Trophoblast cell (in vitro differentiated cells and primary cell): Measurements from ENCODE around the gene DPM3.

ENCODE experiments used
- DNase-seq, 2 donors: peaks; one replicate each; pipeline ENCODE4 v3.0.0-alpha.2; 2016
- H2AFZ ChIP-seq: 2 replicates; pipeline ENCODE4 v1.6.1; 2013; ENCODE audit warnings: low read length, moderate library complexity, mild to moderate bottlenecking; ENCODE audit not compliant: insufficient read depth, poor library complexity
- H2AK5ac ChIP-seq: 2 replicates; pipeline ENCODE4 v1.6.1; 2013; ENCODE audit warnings: mild to moderate bottlenecking, low read length
- H2BK120ac ChIP-seq: 2 replicates; pipeline ENCODE4 v1.6.1; 2013; ENCODE audit warnings: low read length, mild to moderate bottlenecking, moderate library complexity; ENCODE audit not compliant: insufficient read depth, poor library complexity
- H2BK12ac ChIP-seq: 2 replicates; pipeline ENCODE4 v1.6.1; 2013; ENCODE audit warnings: mild to moderate bottlenecking, low read length, moderate library complexity
- H2BK5ac ChIP-seq: 2 replicates; pipeline ENCODE4 v1.6.1; 2013; ENCODE audit warnings: low read length, low read depth, moderate library complexity, mild to moderate bottlenecking; ENCODE audit not compliant: poor library complexity
- H3K14ac ChIP-seq: 2 replicates; pipeline ENCODE4 v1.6.1; 2013; ENCODE audit warnings: mild to moderate bottlenecking, low read length
- H3K18ac ChIP-seq: 2 replicates; pipeline ENCODE4 v1.6.1; 2013; ENCODE audit warnings: mild to moderate bottlenecking, low read length
- H3K23ac ChIP-seq: 2 replicates; pipeline ENCODE4 v1.6.1; 2013; ENCODE audit warnings: low read length
- H3K27ac ChIP-seq: 2 replicates; pipeline ENCODE4 v1.5.1; 2013; ENCODE audit warnings: low read depth, mild to moderate bottlenecking, inconsistent platforms, low read length, moderate library complexity
- H3K27me3 ChIP-seq: 2 replicates; pipeline ENCODE4 v1.6.1; 2013; ENCODE audit warnings: inconsistent platforms, mild to moderate bottlenecking, low read length, moderate library complexity; ENCODE audit not compliant: insufficient read depth
- H3K36me3 ChIP-seq, 2 experiments: 1 replicate in 1 of 2; 2 replicates in 1 of 2; pipeline ENCODE4 v1.6.1; 2013; ENCODE audit warnings: low read length in 2 of 2, mild to moderate bottlenecking in 2 of 2, moderate library complexity in 1 of 2; ENCODE audit not compliant: insufficient read depth in 2 of 2, control insufficient read depth in 1 of 2
- H3K4ac ChIP-seq: 2 replicates; pipeline ENCODE4 v1.6.1; 2013; ENCODE audit warnings: low read depth, mild to moderate bottlenecking, low read length, moderate library complexity
- H3K4me1 ChIP-seq, 2 experiments: 1 replicate in 1 of 2; 2 replicates in 1 of 2; pipeline ENCODE4 v1.6.1; 2013; ENCODE audit warnings: low read length in 2 of 2, mild to moderate bottlenecking in 2 of 2, moderate library complexity in 1 of 2; ENCODE audit not compliant: insufficient read depth in 2 of 2, control insufficient read depth in 1 of 2
- H3K4me2 ChIP-seq: 2 replicates; pipeline ENCODE4 v1.6.1; 2013; ENCODE audit warnings: inconsistent platforms, mild to moderate bottlenecking, low read length, moderate library complexity
- H3K4me3 ChIP-seq: 2 replicates; pipeline ENCODE4 v1.5.1; 2013; ENCODE audit warnings: mild to moderate bottlenecking, low read depth, low read length, inconsistent platforms
- H3K79me1 ChIP-seq: one replicate; pipeline ENCODE4 v1.6.1; 2013; ENCODE audit warnings: low read length
- H3K79me2 ChIP-seq: 2 replicates; pipeline ENCODE4 v1.6.1; 2013; ENCODE audit warnings: low read length, mild to moderate bottlenecking; ENCODE audit not compliant: control insufficient read depth, insufficient read depth, poor library complexity
- H3K9ac ChIP-seq: 2 replicates; pipeline ENCODE4 v1.6.1; 2013; ENCODE audit warnings: mild to moderate bottlenecking, low read length
- H3K9me3 ChIP-seq: 2 replicates; pipeline ENCODE4 v1.6.1; 2013; ENCODE audit warnings: low read depth, mild to moderate bottlenecking, control low read depth, inconsistent platforms, low read length; ENCODE audit not compliant: insufficient read depth
- H4K12ac ChIP-seq: 2 replicates; pipeline ENCODE4 v1.6.1; 2013; ENCODE audit warnings: low read depth, mild to moderate bottlenecking, low read length, moderate library complexity
- H4K8ac ChIP-seq: 2 replicates; pipeline ENCODE4 v1.6.1; 2013; ENCODE audit warnings: low read depth, mild to moderate bottlenecking, low read length, moderate library complexity
- H4K91ac ChIP-seq: one replicate; pipeline ENCODE4 v1.6.1; 2013; ENCODE audit warnings: low read depth, mild to moderate bottlenecking, low read length, moderate library complexity
- WGBS: extraction: QIAGEN DNeasy Blood & Tissue Kit; methylation state at CpG from one replicate; pipeline ENCODE4 v1.1.7; 2013; ENCODE audit warnings: missing lambda C conversion rate; ENCODE audit not compliant: insufficient read length, insufficient coverage; ENCODE audit errors: extremely low coverage; 5-methylcytosine and 5-hydroxymethylcytosine counted together

The DPM3 gene

GRCh38 chr1:155173478-155174323, 33.4 kb upstream of the DPM3 start, which contains the start of gene TRIM46:
Gene TRIM46, plus strand, starts transcription at chr1:155173849. Its CDS starts 118 bp downstream, at chr1:155173967.
- H3K27ac ChIP-seq, result peak within 1 kb of the TSS; percentile 52
- H3K79me2 ChIP-seq, result peaks cover 5% of the 10 kb centered on the region
- peak within 1 kb of the TSS; percentile 87 for H3K4me3 ChIP-seq
- no peak within 1 kb of the TSS for H2BK12ac ChIP-seq
- no peaks in the 10 kb centered on the region for H3K27me3 ChIP-seq
- peaks cover 8 to 14% of the 10 kb centered on the region in 2 experiments for H3K36me3 ChIP-seq
- WGBS, result no CpG with 5 or more reads among the region's 38 CpGs
- H2BK5ac ChIP-seq, result peak within 1 kb of the TSS; percentile 29
- peak within 1 kb of the TSS; percentile 75 for H4K8ac ChIP-seq
- H2BK120ac ChIP-seq, result peak within 1 kb of the TSS; percentile 20
- peak within 1 kb of the TSS; percentile 56 for H2AFZ ChIP-seq
- peaks cover 5% of the 10 kb centered on the region for H3K79me1 ChIP-seq
- peak within 1 kb of the TSS; percentile 30 for H3K18ac ChIP-seq
- H2AK5ac ChIP-seq, result no peak within 1 kb of the TSS
- H3K9ac ChIP-seq, result peak within 1 kb of the TSS; percentile 92
- peak within 1 kb of the TSS; percentile 71 for H4K12ac ChIP-seq
- H3K4me1 ChIP-seq, result peaks cover 9 to 16% of the 10 kb centered on the region in 2 experiments
- H4K91ac ChIP-seq, result peak within 1 kb of the TSS; percentile 72
- H3K9me3 ChIP-seq, result no peaks in the 10 kb centered on the region
- DNase-seq, result no peak
- peak within 1 kb of the TSS; percentile 67 for H3K4me2 ChIP-seq
- peak within 1 kb of the TSS; percentile 59 for H3K4ac ChIP-seq
- peak within 1 kb of the TSS; percentile 47 for H3K14ac ChIP-seq
- no peak within 1 kb of the TSS for H3K23ac ChIP-seq

- no CpG with 5 or more reads among the region's 57 CpGs for whole genome bisulfite sequencing
- H3K4me3 ChIP-seq, result peak within 1 kb of the TSS; percentile 87
- no peaks in the 10 kb centered on the region for H3K9me3 ChIP-seq
- peak within 1 kb of the TSS; percentile 56 for H2AFZ ChIP-seq
- H2BK120ac ChIP-seq, result peak within 1 kb of the TSS; percentile 20
- H2BK5ac ChIP-seq, result peak within 1 kb of the TSS; percentile 29
- H3K4me2 ChIP-seq, result peak within 1 kb of the TSS; percentile 67
- peak within 1 kb of the TSS; percentile 72 for H4K91ac ChIP-seq
- H3K27ac ChIP-seq, result peak within 1 kb of the TSS; percentile 52
- peak within 1 kb of the TSS; percentile 71 for H4K12ac ChIP-seq
- H3K27me3 ChIP-seq, result no peaks in the 10 kb centered on the region
- peak; percentile 93 to 98 for DNase-seq
- H3K36me3 ChIP-seq, result peaks cover 8 to 14% of the 10 kb centered on the region in 2 experiments
- peak within 1 kb of the TSS; percentile 92 for H3K9ac ChIP-seq
- H3K18ac ChIP-seq, result peak within 1 kb of the TSS; percentile 30
- H3K79me1 ChIP-seq, result peaks cover 5% of the 10 kb centered on the region
- H2BK12ac ChIP-seq, result no peak within 1 kb of the TSS
- H2AK5ac ChIP-seq, result no peak within 1 kb of the TSS
- peaks cover 5% of the 10 kb centered on the region for H3K79me2 ChIP-seq
- peaks cover 9 to 16% of the 10 kb centered on the region in 2 experiments for H3K4me1 ChIP-seq
- H3K14ac ChIP-seq, result peak within 1 kb of the TSS; percentile 47
- no peak within 1 kb of the TSS for H3K23ac ChIP-seq
- H3K4ac ChIP-seq, result peak within 1 kb of the TSS; percentile 59
- H4K8ac ChIP-seq, result peak within 1 kb of the TSS; percentile 75
These were observed 32.6 kb upstream of the DPM3 start, which contains the start of gene KRTCAP2 for GRCh38 chr1:155172732-155173477. Gene KRTCAP2, minus strand, starts transcription at chr1:155173304. Its CDS starts 80 bp downstream, at chr1:155173224.

GRCh38 chr1:155171836-155172731, 31.8 kb upstream of the DPM3 start:
- peak overlapping the region; percentile 51 for H4K12ac ChIP-seq
- no peak overlapping the region for H2BK5ac ChIP-seq
- H3K23ac ChIP-seq, result no peak overlapping the region
- H3K4me2 ChIP-seq, result peak overlapping the region; percentile 67
- H3K27ac ChIP-seq, result peak overlapping the region; percentile 52
- H3K14ac ChIP-seq, result peak overlapping the region; percentile 47
- H3K79me1 ChIP-seq, result peaks cover 5% of the 10 kb centered on the region
- peak overlapping the region; percentile 87 for H3K4me3 ChIP-seq
- peak overlapping the region; percentile 56 for H2AFZ ChIP-seq
- peak overlapping the region; percentile 30 for H3K18ac ChIP-seq
- no peaks in the 10 kb centered on the region for H3K9me3 ChIP-seq
- no peak overlapping the region for H2BK12ac ChIP-seq
- H3K9ac ChIP-seq, result peak overlapping the region; percentile 92
- peaks cover 5% of the 10 kb centered on the region for H3K79me2 ChIP-seq
- H3K4ac ChIP-seq, result peak overlapping the region; percentile 59
- peak overlapping the region; percentile 20 for H2BK120ac ChIP-seq
- DNase-seq, result no peak
- H2AK5ac ChIP-seq, result no peak overlapping the region
- H4K91ac ChIP-seq, result peak overlapping the region; percentile 72
- peak overlapping the region; percentile 75 for H4K8ac ChIP-seq
- H3K36me3 ChIP-seq, result peaks cover 8 to 14% of the 10 kb centered on the region in 2 experiments
- no CpG with 5 or more reads among the region's 8 CpGs for WGBS
- no peaks in the 10 kb centered on the region for H3K27me3 ChIP-seq
- peaks cover 8 to 19% of the 10 kb centered on the region in 2 experiments for H3K4me1 ChIP-seq
